ENCODE results near the gene KCNMA1. TPM values are rescaled to one million over a fixed set of nuclear protein-coding genes. Genes with fewer than 3 reads are reported as not detected.

KCNMA1 gene
- total and polyA plus RNA-seq, 5 experiments from 2014 or later, result not detected

DNA sequence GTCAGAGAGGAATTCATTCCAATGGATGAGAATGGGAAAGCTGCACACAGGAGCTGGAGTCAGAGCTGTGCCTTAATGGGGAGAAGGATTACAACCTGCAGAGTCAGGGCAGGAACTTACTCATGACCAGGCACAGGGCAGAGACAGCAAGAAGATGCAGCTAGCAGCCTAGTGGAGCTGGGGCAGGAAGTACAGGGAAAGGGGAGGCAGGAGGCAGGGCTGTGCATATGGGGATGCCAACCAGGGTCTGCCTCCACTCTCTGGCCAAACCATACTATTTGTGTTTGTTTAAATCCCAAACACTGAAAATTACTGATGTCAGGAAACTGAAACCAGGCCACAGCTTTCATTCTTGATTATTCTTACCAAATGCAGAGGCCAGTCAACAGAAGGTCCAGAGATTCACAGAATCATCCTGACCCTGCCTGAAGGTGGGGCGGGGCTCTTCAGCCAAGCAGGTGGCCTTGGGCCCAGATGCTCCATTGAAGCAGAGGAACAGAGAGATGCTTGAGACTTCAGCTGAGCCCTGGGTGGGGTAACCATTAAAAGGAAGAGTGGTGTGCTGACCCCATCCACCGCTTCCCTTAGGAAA lies 461.9 kb downstream of the KCNMA1 start:
- no peak for DNase-seq
- no peaks in the 10 kb centered on the region for H3K9me3 Mint-ChIP-seq
- no peak for ATAC-seq
- H3K36me3 Mint-ChIP-seq, result no peaks in the 10 kb centered on the region
- H3K27ac Mint-ChIP-seq, result peak overlapping the region in 1 of 10 donors; percentile 52
- POLR2A ChIA-PET, result no interaction called here
- no peaks in the 10 kb centered on the region for H3K4me1 Mint-ChIP-seq
- no peak overlapping the region for H3K4me3 Mint-ChIP-seq
- peaks cover 2 to 26% (median 12%) of the 10 kb centered on the region in 5 donors for H3K27me3 Mint-ChIP-seq

DNA sequence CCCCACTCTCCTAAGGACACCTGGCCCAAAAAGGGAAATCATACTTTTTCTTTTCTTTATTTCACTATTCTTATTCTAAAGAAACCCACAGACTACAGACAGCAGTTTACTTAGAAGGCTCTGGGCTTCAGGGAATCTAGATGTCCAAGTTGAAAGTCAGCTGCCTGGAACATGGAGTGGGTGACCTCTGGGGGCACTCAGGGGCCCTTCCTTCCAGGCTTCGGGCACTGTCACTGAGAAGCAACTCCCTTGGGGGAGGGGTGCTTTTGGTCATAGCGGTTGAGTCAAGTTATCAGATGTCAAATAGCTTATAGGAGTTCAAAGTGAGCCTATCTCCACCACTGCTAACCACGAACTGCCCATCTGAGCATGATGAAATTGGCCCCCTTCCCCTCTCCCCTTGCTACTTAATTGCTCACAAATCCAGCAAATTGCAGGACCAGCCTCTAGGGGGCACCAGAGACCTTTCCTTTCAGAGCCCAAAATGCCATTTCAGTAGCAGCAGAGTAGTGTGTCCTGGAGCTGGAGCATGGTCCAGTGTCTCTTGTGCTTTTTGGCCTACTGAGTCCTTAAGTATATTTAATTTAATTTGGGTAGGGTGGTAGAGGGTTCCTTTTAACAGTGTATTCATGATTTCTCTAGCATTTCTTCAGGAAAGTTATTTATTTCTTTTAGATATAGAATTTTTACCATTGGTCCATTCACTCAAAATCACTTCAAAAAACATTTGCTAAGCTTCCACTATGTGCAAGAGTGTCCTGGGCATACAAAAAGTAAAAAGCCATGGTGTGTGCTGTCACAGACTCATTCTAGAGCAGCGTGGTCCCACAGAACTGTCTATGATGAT lies 463.8 kb downstream of the KCNMA1 start:
- Mint-ChIP-seq H3K4me3 (no peak overlapping the region), H3K27me3 (peaks cover 0 to 19% (median 9%) of the 10 kb centered on the region in 5 donors), H3K4me1 (no peaks in the 10 kb centered on the region), H3K36me3 (no peaks in the 10 kb centered on the region), H3K27ac (no peak overlapping the region), H3K9me3 (no peaks in the 10 kb centered on the region)
- DNase-seq, result peak; percentile 45 to 82 (median 67)
- POLR2A ChIA-PET, result interaction anchor here (0.8 kb wide), 1 partner anchor 22 kb away, joined by 3 read pairs; no protein-coding TSS in a partner anchor
- ATAC-seq, result peak in 1 of 2 donors; percentile 50

DNA sequence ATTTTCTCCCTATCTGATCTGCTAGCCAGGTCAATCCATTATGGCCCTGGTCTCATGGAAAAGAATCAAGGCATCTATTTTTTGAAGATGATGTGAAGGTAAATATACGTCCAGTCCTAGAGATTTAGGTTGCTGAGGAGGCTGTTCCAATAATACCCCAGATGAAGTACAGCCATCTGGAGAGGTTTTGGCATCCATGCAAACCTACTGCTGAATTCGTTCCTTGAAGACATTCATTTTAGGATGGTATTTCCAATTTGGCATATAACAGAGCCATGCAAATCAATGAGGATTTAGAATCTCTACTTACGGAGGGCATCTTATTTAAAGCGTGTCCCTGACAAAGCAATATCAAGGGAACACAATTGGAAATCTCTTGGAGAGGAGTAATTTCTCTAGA lies 465.5 kb downstream of the KCNMA1 start:
- H3K36me3 Mint-ChIP-seq, result no peaks in the 10 kb centered on the region
- H3K27ac Mint-ChIP-seq, result no peak overlapping the region
- H3K27me3 Mint-ChIP-seq, result peaks cover 0 to 12% (median 5%) of the 10 kb centered on the region in 5 donors
- DNase-seq (no peak), ATAC-seq (no peak)
- H3K9me3 Mint-ChIP-seq, result no peaks in the 10 kb centered on the region
- POLR2A ChIA-PET, result no interaction called here
- H3K4me1 Mint-ChIP-seq, result no peaks in the 10 kb centered on the region
- H3K4me3 Mint-ChIP-seq, result no peak overlapping the region

DNA sequence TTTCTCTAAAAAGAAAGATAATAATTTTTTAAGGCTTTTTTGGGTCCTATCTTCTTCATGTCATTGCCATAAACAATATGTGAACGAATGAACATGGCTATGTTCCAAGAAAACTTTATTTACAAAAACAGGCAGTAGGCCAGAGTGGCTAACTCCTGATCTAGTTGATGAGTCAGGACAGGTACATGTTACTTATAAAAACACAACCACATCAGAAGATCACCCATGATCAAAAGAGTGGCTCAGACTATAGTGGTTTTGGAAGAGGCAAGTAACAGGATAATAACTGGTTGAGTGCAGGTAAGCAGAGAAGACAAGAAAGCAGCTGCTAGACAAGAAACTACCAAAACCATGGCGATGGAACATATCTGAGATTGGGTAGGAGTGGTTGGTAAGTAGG lies 468.7 kb downstream of the KCNMA1 start:
- Mint-ChIP-seq H3K9me3 (no peaks in the 10 kb centered on the region), H3K36me3 (no peaks in the 10 kb centered on the region), H3K27me3 (peaks cover 8 to 24% (median 17%) of the 10 kb centered on the region in 5 donors), H3K27ac (no peak overlapping the region), H3K4me3 (no peak overlapping the region), H3K4me1 (peaks cover 0 to 5% (median 2%) of the 10 kb centered on the region in 4 donors)
- POLR2A ChIA-PET, result no interaction called here
- ATAC-seq, result no peak
- DNase-seq, result no peak

DNA sequence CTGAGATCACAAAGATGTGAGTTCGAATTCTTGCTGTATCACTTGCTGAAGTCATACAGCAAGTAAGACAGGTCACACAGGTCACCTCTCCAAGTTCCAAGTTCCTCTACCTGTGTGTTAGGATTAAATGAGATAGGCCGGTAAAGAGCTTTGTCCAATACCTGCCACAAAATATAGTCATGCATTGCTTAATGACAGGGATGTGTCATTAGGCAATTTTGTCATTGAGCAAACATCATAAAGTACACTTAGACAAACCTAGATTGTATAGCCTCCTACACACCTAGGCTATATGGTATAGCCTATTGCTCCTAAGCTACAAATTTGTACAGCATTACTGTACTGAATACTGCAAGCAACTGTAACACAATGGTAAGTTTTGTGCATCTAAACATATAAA lies 469.4 kb downstream of the KCNMA1 start:
- H3K4me3 Mint-ChIP-seq, result no peak overlapping the region
- no peak for DNase-seq
- POLR2A ChIA-PET, result no interaction called here

DNA sequence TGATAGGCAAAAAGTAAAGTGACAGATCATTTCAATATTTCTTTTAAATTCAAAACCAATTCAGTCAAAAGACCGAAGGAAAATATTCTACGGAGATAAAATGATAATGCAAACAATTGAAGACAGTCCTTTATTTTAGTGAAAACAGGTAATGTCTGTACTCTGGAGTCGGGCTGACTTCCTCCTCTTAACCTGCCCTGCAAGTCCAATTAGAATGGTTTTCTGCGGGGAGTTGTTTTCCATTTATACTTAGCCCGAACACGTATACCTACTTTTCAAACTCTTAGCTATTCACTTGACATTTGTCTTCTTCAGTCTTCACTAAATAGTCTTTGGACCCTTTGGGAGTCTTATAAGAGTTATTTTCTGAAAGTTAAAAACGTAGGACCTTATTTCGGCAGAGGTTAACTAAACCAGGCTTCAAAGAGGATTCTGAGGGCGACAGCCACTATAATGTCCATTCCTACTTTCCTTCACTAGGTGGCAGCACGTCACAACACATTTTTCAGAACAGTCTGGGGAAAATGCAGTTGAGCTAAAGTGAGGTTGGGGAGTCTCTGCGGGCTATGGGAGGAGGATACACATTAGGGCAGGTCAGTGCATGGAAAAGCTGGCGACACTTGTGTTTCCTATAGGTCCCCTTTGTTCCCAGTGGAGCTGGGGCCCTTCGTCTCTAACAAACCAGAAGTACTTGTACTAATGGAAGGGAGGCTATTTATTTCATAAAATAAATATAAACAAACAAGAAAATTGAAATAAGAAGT lies 472.0 kb downstream of the KCNMA1 start:
- POLR2A ChIA-PET, result no interaction called here
- peaks cover 0 to 5% (median 2%) of the 10 kb centered on the region in 4 donors for H3K4me1 Mint-ChIP-seq
- peaks cover 11 to 26% (median 16%) of the 10 kb centered on the region in 5 donors for H3K27me3 Mint-ChIP-seq
- H3K27ac Mint-ChIP-seq, result no peak overlapping the region
- H3K4me3 Mint-ChIP-seq, result peak overlapping the region in 9 of 10 donors; percentile 32 to 71 (median 54)
- H3K9me3 Mint-ChIP-seq, result no peaks in the 10 kb centered on the region
- peak in 9 of 10 donors; percentile 11 to 68 (median 43) for DNase-seq
- ATAC-seq, result peak; percentile 64 to 76
- H3K36me3 Mint-ChIP-seq, result no peaks in the 10 kb centered on the region

More for the DNA sequence above, 469.4 kb downstream of the KCNMA1 start:
- no peaks in the 10 kb centered on the region for H3K9me3 Mint-ChIP-seq
- H3K27me3 Mint-ChIP-seq, result peaks cover 9 to 25% (median 19%) of the 10 kb centered on the region in 5 donors
- no peaks in the 10 kb centered on the region for H3K36me3 Mint-ChIP-seq
- peaks cover 0 to 5% (median 2%) of the 10 kb centered on the region in 4 donors for H3K4me1 Mint-ChIP-seq
- H3K27ac Mint-ChIP-seq, result no peak overlapping the region
- no peak for ATAC-seq

DNA sequence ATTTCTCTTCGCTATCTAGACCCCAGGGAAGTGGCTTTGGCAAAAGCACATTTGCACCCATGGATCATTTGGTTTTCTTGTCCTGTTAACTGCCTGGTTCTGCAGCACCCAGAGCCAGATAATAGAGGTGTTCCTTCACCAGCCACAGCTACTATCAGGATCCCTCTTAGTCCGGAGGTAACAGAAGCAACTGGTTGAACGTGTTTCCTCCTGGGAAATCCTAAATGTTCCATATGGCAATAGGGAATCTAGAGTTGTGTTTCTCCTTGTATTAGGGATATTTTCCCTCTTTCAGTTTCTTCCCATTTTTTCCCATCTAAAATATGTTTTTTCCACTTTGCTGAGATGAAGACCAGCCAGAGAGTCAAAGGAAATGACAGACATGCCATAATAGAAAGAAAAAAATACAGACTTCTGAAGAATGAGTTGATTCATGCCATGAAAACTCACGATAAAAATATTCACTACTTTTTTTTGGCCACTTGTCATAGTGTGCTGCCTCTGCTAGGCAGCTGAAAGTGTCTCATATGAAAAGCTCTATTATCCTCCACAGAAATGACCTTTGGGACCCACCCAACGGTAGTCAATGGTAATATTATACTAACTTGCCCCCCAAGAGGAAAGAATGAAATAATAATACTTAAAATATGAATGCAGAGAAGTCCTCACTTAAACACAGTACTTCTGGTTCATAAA lies 472.8 kb downstream of the KCNMA1 start:
- Mint-ChIP-seq H3K4me3 (no peak overlapping the region), H3K4me1 (peaks cover 0 to 5% (median 2%) of the 10 kb centered on the region in 4 donors), H3K27ac (no peak overlapping the region), H3K36me3 (no peaks in the 10 kb centered on the region), H3K27me3 (peaks cover 14 to 26% (median 16%) of the 10 kb centered on the region in 5 donors), H3K9me3 (no peaks in the 10 kb centered on the region)
- POLR2A ChIA-PET, result no interaction called here
- no peak for ATAC-seq
- no peak for DNase-seq

DNA sequence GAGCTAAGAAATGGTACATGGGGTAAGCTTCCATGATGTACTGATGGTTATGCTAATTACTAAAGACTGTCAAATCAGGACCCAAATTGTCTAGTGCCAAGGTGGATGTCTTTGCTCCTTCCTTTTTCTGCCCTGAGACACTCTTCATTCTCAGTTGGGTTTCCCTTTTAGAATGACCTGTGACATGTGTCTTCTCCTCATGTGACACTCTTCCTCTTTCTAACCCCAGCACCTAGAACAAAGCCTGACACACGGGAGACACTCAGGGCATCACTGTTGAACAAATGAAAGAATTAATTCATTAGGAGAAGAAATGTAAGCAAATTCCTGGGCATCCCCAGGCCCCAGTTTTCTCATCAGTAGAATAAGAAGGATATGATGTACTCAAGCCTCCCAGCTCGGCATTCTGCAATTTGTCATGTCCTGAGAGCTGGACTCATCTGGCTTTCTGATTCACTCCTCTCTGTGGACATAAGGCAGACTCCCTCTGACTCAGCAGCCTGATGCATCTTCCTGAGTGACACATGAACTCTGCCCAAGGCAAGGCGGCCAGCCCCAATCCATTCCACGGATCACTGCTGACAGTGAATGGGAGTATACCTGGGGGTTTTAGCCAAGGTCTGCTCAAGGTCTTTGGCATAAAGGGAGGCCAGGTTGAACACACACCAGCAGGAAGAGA lies 473.8 kb downstream of the KCNMA1 start:
- Mint-ChIP-seq H3K9me3 (no peaks in the 10 kb centered on the region), H3K27ac (no peak overlapping the region), H3K27me3 (peaks cover 14 to 26% (median 16%) of the 10 kb centered on the region in 5 donors), H3K4me1 (peaks cover 0 to 5% (median 2%) of the 10 kb centered on the region in 4 donors), H3K36me3 (no peaks in the 10 kb centered on the region), H3K4me3 (no peak overlapping the region)
- POLR2A ChIA-PET, result no interaction called here
- ATAC-seq (no peak), DNase-seq (no peak)

DNA sequence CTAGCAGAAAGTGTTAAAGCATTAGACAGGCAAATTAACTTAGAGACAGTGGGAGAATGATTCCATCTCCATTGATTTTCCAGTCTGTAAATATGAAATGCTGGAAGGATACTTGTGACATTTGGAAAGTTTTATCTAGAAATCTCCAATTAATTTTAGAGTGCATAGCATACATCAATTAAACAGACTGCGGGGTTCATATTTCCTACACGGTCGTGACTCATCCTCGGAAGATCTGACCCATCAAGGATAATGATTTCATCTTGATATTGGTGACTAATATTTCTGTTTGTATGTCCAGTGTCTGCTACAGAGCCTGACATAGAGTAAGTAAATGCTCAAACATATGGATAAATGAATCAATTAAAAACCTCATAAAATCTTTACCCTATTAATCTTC lies 474.9 kb downstream of the KCNMA1 start:
- no peak overlapping the region for H3K27ac Mint-ChIP-seq
- DNase-seq, result no peak
- POLR2A ChIA-PET, result no interaction called here
- H3K27me3 Mint-ChIP-seq, result peaks cover 14 to 26% (median 20%) of the 10 kb centered on the region in 5 donors
- no peaks in the 10 kb centered on the region for H3K9me3 Mint-ChIP-seq
- no peak overlapping the region for H3K4me3 Mint-ChIP-seq
- ATAC-seq, result no peak
- H3K36me3 Mint-ChIP-seq, result no peaks in the 10 kb centered on the region
- H3K4me1 Mint-ChIP-seq, result peaks cover 0 to 5% (median 2%) of the 10 kb centered on the region in 4 donors

DNA sequence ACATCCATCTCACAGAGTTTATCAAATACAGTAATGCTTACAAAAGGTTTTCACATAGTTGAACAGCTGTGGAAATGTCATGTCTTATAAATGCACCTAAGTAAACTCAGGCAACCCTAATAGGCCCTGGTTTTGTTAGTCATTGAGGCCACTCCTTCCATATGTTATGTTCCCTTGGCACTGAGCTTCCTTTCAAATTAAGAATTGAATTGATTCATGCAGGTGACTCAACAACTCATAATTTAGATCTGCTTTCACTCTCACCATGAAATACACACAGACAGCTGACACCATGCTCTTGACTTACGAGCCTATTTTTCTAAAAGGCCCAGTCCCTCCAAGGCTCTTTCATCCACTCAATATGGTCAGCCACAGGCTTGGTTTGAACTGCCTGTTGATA lies 476.9 kb downstream of the KCNMA1 start:
- POLR2A ChIA-PET, result no interaction called here
- H3K27ac Mint-ChIP-seq, result no peak overlapping the region
- H3K36me3 Mint-ChIP-seq, result no peaks in the 10 kb centered on the region
- peaks cover 0 to 3% (median 2%) of the 10 kb centered on the region in 4 donors for H3K4me1 Mint-ChIP-seq
- ATAC-seq (no peak), DNase-seq (no peak)
- H3K27me3 Mint-ChIP-seq, result peaks cover 11 to 24% (median 16%) of the 10 kb centered on the region in 5 donors
- no peak overlapping the region for H3K4me3 Mint-ChIP-seq
- no peaks in the 10 kb centered on the region for H3K9me3 Mint-ChIP-seq

DNA sequence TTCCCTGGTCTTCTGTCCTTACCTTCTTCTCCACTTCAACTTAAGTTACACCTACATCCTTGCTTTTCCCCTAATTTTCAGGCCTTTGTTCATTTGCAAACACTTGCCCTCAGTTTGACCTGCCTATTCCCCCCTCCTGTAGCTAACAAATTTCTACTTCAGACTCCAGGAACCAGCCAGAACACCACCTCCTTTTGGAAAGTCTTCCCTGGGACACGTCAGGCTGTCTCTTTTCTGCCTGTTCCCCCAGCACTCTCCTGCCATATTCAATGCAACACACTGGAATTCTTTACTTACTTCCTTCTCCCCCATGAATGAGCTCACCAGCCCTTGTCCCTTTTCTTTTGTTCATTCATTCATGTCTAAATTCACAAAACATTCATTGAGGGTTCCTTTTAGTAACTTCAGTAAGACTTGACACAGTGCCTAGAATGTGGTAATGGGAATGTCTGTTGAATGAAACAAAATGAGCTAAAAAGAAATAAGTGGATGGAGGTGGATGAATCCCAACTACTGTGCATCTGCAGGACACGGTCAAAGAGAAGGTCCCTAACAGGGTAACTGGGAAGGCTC lies 478.0 kb downstream of the KCNMA1 start:
- POLR2A ChIA-PET, result no interaction called here
- Mint-ChIP-seq H3K4me1 (no peaks in the 10 kb centered on the region), H3K27me3 (peaks cover 7 to 19% (median 17%) of the 10 kb centered on the region in 5 donors), H3K4me3 (no peak overlapping the region), H3K36me3 (no peaks in the 10 kb centered on the region), H3K27ac (no peak overlapping the region), H3K9me3 (no peaks in the 10 kb centered on the region)
- no peak for ATAC-seq
- no peak for DNase-seq

DNA sequence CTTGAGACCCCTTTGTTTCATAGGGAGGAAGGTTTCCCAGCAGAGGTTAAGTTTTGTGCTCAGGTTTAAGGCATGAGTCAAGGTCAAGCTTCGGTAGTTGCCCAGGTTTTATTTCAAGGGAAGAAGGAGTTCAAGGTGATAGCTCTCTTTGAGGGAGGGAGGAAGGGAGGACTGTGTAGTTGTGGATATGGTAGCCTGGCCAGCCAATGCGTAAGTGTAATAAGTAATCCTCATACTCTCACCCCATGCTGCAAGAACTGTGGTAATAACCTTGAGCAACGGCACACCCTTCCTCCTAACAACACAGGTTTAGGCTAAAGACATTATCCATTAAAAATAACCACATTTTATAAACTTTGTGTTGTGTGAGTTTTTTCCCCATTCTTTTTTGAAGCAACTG lies 478.9 kb downstream of the KCNMA1 start:
- Mint-ChIP-seq H3K27ac (no peak overlapping the region), H3K27me3 (peaks cover 1 to 14% (median 10%) of the 10 kb centered on the region in 5 donors), H3K36me3 (no peaks in the 10 kb centered on the region), H3K4me1 (no peaks in the 10 kb centered on the region), H3K9me3 (no peaks in the 10 kb centered on the region), H3K4me3 (no peak overlapping the region)
- no peak for ATAC-seq
- no peak for DNase-seq
- POLR2A ChIA-PET, result no interaction called here

All from naive thymus-derived CD8-positive, alpha-beta T cell (primary cell).